A549 (cell line): ENCODE results near the gene PCARE. TPM values are rescaled to one million over a fixed set of nuclear protein-coding genes. Genes with fewer than 3 reads are reported as not detected.

Experiments used
- ATAC-seq, 2 experiments: fragments of 200-7000 bp in 1 of 2; fragments of >200 bp in 1 of 2; cut with Nextera tagmentation in 1 of 2; cut with Tn5 transposase in 1 of 2; 3 replicates each; pipeline versions ENCODE4 v1.8.0 to v1.9.1; 2018 to 2020; ENCODE audit warnings: mild to moderate bottlenecking in 1 of 2, moderate library complexity in 1 of 2
- CTCF ChIA-PET: fragments of 300-600 bp; sonication (Branson Sonifier 250); formaldehyde crosslinking; extraction: SDS; loops from one replicate; lab custom pipeline; 2021; ENCODE audit warnings: antibody characterized with exemption, inconsistent platforms; lab: Yijun Ruan, JAX
- POLR2A ChIA-PET: fragments of 350-600 bp; formaldehyde crosslinking; extraction: SDS; loops from one replicate; lab custom pipeline; 2021; ENCODE audit warnings: antibody characterized with exemption, inconsistent platforms; lab: Yijun Ruan, JAX
- DNase-seq, 2 experiments: peaks; one replicate each; pipeline versions ENCODE4 v3.0.0 to v3.0.0-alpha.2; 2011 to 2016; ENCODE audit warnings: low read depth in 1 of 2, low spot score in 1 of 2
- FAIRE-seq: peaks from 2 replicates; lab custom pipeline; 2011; peaks lifted over from hg19 to GRCh38; lab: Jason Lieb, UNC
- H3K27ac ChIP-seq, 2 experiments: fragments of >200 bp; sonication (Bioruptor Twin); formaldehyde crosslinking; 3 replicates each; pipeline ENCODE4 v1.5.1; 2016 to 2017
- H3K4me1 ChIP-seq: fragments of >200 bp; sonication (Bioruptor Twin); formaldehyde crosslinking; 3 replicates; pipeline ENCODE4 v1.6.1; 2016
- H3K4me2 ChIP-seq: fragments of >200 bp; sonication (Bioruptor Twin); formaldehyde crosslinking; 3 replicates; pipeline ENCODE4 v1.6.1; 2016
- H3K4me3 ChIP-seq: fragments of >200 bp; sonication (Bioruptor Twin); formaldehyde crosslinking; 3 replicates; pipeline ENCODE4 v1.5.1; 2016
- H3K9me3 ChIP-seq: fragments of >200 bp; sonication (Bioruptor Twin); formaldehyde crosslinking; 3 replicates; pipeline ENCODE4 v1.6.1; 2016
- CEBPB ChIP-seq, 2 experiments: fragments of >200 bp in 1 of 2; sonication (Bioruptor Twin) in 1 of 2; formaldehyde crosslinking in 1 of 2; IDR thresholded peaks; 2 replicates each; pipeline ENCODE4 v1.6.1; 2012 to 2016
- ESRRA ChIP-seq: fragments of 150-350 bp; IDR thresholded peaks from 2 replicates; pipeline ENCODE4 v1.6.1; 2014; ENCODE audit warnings: mild to moderate bottlenecking, low read length, borderline replicate concordance
- FOSL2 ChIP-seq, 2 experiments: fragments of 450-650 bp in 1 of 2; fragments of >200 bp in 1 of 2; sonication (Bioruptor Twin) in 1 of 2; formaldehyde crosslinking; IDR thresholded peaks; 2 replicates each; pipeline versions ENCODE4 v1.5.0 to v1.6.1; 2016 to 2020; ENCODE audit warnings: mild to moderate bottlenecking in 1 of 2, moderate library complexity in 1 of 2
- HDAC2 ChIP-seq: fragments of 200-600 bp; sonication (generic); IDR thresholded peaks from 2 replicates; pipeline ENCODE4 v1.6.1; 2016
- JUN ChIP-seq, 2 experiments: fragments of >200 bp; sonication (Bioruptor Twin); formaldehyde crosslinking; IDR thresholded peaks; 2 replicates in 1 of 2; 3 replicates in 1 of 2; pipeline ENCODE4 v1.6.1; 2016 to 2017
- MAFK ChIP-seq: fragments of 450-650 bp; IDR thresholded peaks from 2 replicates; pipeline ENCODE4 v1.6.1; 2014; ENCODE audit not compliant: partially characterized antibody
- MAZ ChIP-seq: fragments of 150-350 bp; IDR thresholded peaks from 2 replicates; pipeline ENCODE4 v1.6.1; 2014; ENCODE audit warnings: antibody characterized with exemption, low read depth, low read length, borderline replicate concordance
- NFE2L2 ChIP-seq: fragments of 150-350 bp; conservative IDR thresholded peaks from 2 replicates; pipeline ENCODE4 v1.6.1; 2014; ENCODE audit warnings: low read length
- NR3C1 ChIP-seq: fragments of >200 bp; sonication (Bioruptor Twin); formaldehyde crosslinking; IDR thresholded peaks from 3 replicates; pipeline ENCODE4 v1.6.1; 2017
- PHF8 ChIP-seq: fragments of 200-600 bp; sonication (generic); IDR thresholded peaks from 2 replicates; pipeline ENCODE4 v1.6.1; 2016; ENCODE audit warnings: low read depth, mild to moderate bottlenecking, antibody characterized with exemption, moderate library complexity, borderline replicate concordance
- POLR2A ChIP-seq: IDR thresholded peaks from 2 replicates; pipeline ENCODE4 v1.6.1; 2012; ENCODE audit warnings: mild to moderate bottlenecking, low read length
- RARB ChIP-seq: fragments of 250-450 bp; sonication (Bioruptor Pico); IDR thresholded peaks from 2 replicates; pipeline ENCODE4 v1.8.0; 2021; ENCODE audit warnings: mild to moderate bottlenecking, moderate library complexity
- RFX5 ChIP-seq: fragments of 450-650 bp; IDR thresholded peaks from 2 replicates; pipeline ENCODE4 v1.7.1; 2014; ENCODE audit warnings: antibody characterized with exemption, mild to moderate bottlenecking, moderate library complexity
- RNF2 ChIP-seq: fragments of 200-600 bp; sonication (generic); IDR thresholded peaks from 2 replicates; pipeline ENCODE4 v1.6.1; 2016; ENCODE audit warnings: low read depth, mild to moderate bottlenecking, antibody characterized with exemption, moderate library complexity, borderline replicate concordance
- SMC3 ChIP-seq: fragments of >200 bp; sonication (Bioruptor Twin); formaldehyde crosslinking; IDR thresholded peaks from 3 replicates; pipeline ENCODE4 v1.6.1; 2018; ENCODE audit warnings: inconsistent platforms
- TP53 ChIP-seq: fragments of 250-450 bp; sonication (Bioruptor Pico); IDR thresholded peaks from 2 replicates; pipeline ENCODE4 v1.5.0; 2021; ENCODE audit warnings: mild to moderate bottlenecking, moderate library complexity
- ZSCAN20 ChIP-seq: fragments of 250-450 bp; sonication (Bioruptor Pico); IDR thresholded peaks from 2 replicates; pipeline ENCODE4 v1.8.0; 2022; ENCODE audit warnings: mild to moderate bottlenecking, moderate library complexity
- WGBS: methylation state at CpG from one replicate; pipeline ENCODE4 v1.1.6; 2017; ENCODE audit errors: missing lambda C conversion rate; 5-methylcytosine and 5-hydroxymethylcytosine counted together
- polyA plus RNA-seq, 4 experiments: library from polyadenylated mRNA; depleted of rRNA in 3 of 4; stranded (reverse); fragments of >200 nt; fragmentation: RNase III in 1 of 4; extraction: RNeasy Plus Mini Kit Qiagen cat#74134 plus additional on column Dnase treatment in 1 of 4; gene quantifications; 2 replicates in 3 of 4; 3 replicates in 1 of 4; pipeline ENCODE4 v1.2.3, GENCODE V29; 2011 to 2017
- TF ChIP-seq, protein P1 (sequence below): fragments of 200-600 bp; sonication (generic); IDR thresholded peaks from 2 replicates; pipeline ENCODE4 v1.6.1; 2016; ENCODE audit warnings: antibody characterized with exemption, mild to moderate bottlenecking, moderate library complexity
- TF ChIP-seq, protein P2 (sequence below): fragments of 250-450 bp; sonication (Bioruptor Pico); IDR thresholded peaks from 2 replicates; pipeline ENCODE4 v1.5.0; 2021; ENCODE audit warnings: mild to moderate bottlenecking, moderate library complexity, borderline replicate concordance
- TF ChIP-seq, protein P3 (sequence below): IDR thresholded peaks from 2 replicates; pipeline ENCODE4 v1.6.1; 2012
- TF ChIP-seq, protein P4 (sequence below): fragments of 150-350 bp; IDR thresholded peaks from 2 replicates; pipeline ENCODE4 v1.6.1; 2014; ENCODE audit warnings: low read depth, mild to moderate bottlenecking, low read length
- TF ChIP-seq, protein P5 (sequence below): fragments of 250-450 bp; sonication (Bioruptor Pico); IDR thresholded peaks from 2 replicates; pipeline ENCODE4 v1.5.0; 2020; ENCODE audit warnings: low read depth, mild to moderate bottlenecking, moderate library complexity
- TF ChIP-seq, protein P6 (sequence below): IDR thresholded peaks from 2 replicates; pipeline ENCODE4 v1.6.1; 2012; ENCODE audit warnings: low read depth, borderline replicate concordance
- TF ChIP-seq, protein P7 (sequence below): fragments of 450-650 bp; IDR thresholded peaks from 2 replicates; pipeline ENCODE4 v1.6.1; 2014; ENCODE audit warnings: antibody characterized with exemption
- TF ChIP-seq, protein P8 (sequence below): fragments of >200 bp; sonication (Bioruptor Twin); formaldehyde crosslinking; IDR thresholded peaks from 3 replicates; pipeline ENCODE4 v1.6.1; 2016

PCARE gene
- polyA plus RNA-seq, 2 of the 4 experiments (the other 2 are of a cell fraction), result not detected

DNA sequence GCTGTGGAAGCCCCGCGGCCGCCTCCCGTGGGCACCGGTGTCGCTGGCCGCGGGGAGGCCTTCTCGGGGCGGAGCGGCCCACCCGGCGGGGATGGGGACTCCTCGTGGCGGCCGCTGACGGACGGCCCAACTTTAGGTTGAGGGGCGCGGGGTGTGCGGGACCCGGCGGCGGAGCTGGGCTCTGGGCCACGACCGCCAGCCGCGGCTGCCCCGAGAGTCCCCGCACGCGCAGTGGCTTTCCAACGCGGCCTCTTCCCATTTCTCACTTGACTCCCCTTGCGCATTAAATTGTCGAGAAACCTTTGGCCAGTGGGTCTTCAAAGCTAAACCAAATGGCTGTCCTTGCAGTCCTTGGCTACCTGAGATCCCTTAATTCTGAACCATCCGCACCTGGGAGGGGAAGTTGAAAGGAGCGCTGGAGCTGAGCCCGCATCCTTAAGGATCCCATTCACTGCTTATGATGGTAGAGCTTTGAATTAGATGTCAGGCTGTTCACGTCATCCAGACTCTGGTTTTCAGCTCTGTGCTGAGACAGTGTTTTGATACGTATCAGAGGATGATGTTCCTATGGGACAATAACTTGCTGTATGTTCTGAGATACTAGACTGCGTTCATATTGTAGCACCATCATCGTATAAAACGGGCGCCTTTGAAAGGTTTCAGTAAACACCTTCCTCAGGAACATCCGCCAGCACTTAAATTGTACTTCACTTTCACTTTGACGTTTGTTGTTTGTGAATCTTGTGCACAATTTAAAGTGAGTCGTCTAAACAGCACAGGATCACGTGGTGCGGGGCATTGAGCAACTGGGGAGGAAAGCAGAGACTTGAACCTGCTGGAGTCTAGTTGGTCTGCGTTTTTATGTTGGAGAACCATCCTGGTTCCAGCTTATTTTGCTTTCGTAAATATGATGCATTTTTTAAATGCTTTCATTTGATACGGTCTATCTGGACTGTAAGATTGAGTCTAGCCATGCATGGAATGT lies 41.8 kb upstream of the PCARE start:
- Histone ChIP-seq H3K4me1 (peaks cover 74% of the 10 kb centered on the region), H3K4me3 (peak overlapping the region; percentile 79), H3K4me2 (peak overlapping the region; percentile 83)
- 1% methylated on average over 31 of the region's 53 CpGs for WGBS
- FAIRE-seq (peak; percentile 78), ATAC-seq (peak; percentile 57 to 65)
- CTCF ChIA-PET, result interaction anchor here (0.6 to 6.5 kb wide), 4 partner anchors 10 to 1030 kb away, joined by 3 to 36 read pairs (median 8); no protein-coding TSS in a partner anchor
- TF ChIP-seq, protein P1, sequence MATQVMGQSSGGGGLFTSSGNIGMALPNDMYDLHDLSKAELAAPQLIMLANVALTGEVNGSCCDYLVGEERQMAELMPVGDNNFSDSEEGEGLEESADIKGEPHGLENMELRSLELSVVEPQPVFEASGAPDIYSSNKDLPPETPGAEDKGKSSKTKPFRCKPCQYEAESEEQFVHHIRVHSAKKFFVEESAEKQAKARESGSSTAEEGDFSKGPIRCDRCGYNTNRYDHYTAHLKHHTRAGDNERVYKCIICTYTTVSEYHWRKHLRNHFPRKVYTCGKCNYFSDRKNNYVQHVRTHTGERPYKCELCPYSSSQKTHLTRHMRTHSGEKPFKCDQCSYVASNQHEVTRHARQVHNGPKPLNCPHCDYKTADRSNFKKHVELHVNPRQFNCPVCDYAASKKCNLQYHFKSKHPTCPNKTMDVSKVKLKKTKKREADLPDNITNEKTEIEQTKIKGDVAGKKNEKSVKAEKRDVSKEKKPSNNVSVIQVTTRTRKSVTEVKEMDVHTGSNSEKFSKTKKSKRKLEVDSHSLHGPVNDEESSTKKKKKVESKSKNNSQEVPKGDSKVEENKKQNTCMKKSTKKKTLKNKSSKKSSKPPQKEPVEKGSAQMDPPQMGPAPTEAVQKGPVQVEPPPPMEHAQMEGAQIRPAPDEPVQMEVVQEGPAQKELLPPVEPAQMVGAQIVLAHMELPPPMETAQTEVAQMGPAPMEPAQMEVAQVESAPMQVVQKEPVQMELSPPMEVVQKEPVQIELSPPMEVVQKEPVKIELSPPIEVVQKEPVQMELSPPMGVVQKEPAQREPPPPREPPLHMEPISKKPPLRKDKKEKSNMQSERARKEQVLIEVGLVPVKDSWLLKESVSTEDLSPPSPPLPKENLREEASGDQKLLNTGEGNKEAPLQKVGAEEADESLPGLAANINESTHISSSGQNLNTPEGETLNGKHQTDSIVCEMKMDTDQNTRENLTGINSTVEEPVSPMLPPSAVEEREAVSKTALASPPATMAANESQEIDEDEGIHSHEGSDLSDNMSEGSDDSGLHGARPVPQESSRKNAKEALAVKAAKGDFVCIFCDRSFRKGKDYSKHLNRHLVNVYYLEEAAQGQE, result no peak
- TF ChIP-seq RFX5 (no peak), RARB (no peak), MAZ (no peak), FOSL2 (IDR thresholded peaks at IDR 0.05) (no peak), FOSL2 (CRISPR knock-in tag; IDR thresholded peaks at IDR 0.05) (0 out of 2 replicates have a peak, but pooled peaks have one; percentile 19), HDAC2 (0 out of 2 replicates have a peak, but pooled peaks have one; percentile 47), NFE2L2 (no peak), POLR2A (peak; percentile 38), MAFK (peak; percentile 43), PHF8 (peak; percentile 75), SMC3 (0 out of 3 replicates have a peak, but pooled peaks have one; percentile 22), TP53 (CRISPR knock-in tag) (peak; percentile 73; the same call in 1 of the 2 replicates), ESRRA (no peak), RNF2 (0 out of 2 replicates have a peak, but pooled peaks have one; percentile 51), JUN (IDR thresholded peaks at IDR 0.05) (peak; percentile 7 to 88), CEBPB (IDR thresholded peaks at IDR 0.05) (peak; percentile 91 to 96; a peak in 3 of 4 replicates), ZSCAN20 (CRISPR knock-in tag) (no peak), NR3C1 (no peak)
- TF ChIP-seq, protein P2, sequence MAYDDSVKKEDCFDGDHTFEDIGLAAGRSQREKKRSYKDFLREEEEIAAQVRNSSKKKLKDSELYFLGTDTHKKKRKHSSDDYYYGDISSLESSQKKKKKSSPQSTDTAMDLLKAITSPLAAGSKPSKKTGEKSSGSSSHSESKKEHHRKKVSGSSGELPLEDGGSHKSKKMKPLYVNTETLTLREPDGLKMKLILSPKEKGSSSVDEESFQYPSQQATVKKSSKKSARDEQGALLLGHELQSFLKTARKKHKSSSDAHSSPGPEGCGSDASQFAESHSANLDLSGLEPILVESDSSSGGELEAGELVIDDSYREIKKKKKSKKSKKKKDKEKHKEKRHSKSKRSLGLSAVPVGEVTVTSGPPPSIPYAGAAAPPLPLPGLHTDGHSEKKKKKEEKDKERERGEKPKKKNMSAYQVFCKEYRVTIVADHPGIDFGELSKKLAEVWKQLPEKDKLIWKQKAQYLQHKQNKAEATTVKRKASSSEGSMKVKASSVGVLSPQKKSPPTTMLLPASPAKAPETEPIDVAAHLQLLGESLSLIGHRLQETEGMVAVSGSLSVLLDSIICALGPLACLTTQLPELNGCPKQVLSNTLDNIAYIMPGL, result no peak
- TF ChIP-seq, protein P3, sequence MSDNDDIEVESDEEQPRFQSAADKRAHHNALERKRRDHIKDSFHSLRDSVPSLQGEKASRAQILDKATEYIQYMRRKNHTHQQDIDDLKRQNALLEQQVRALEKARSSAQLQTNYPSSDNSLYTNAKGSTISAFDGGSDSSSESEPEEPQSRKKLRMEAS, result peak; percentile 70
- TF ChIP-seq, protein P4, sequence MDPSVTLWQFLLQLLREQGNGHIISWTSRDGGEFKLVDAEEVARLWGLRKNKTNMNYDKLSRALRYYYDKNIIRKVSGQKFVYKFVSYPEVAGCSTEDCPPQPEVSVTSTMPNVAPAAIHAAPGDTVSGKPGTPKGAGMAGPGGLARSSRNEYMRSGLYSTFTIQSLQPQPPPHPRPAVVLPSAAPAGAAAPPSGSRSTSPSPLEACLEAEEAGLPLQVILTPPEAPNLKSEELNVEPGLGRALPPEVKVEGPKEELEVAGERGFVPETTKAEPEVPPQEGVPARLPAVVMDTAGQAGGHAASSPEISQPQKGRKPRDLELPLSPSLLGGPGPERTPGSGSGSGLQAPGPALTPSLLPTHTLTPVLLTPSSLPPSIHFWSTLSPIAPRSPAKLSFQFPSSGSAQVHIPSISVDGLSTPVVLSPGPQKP, result no peak
- TF ChIP-seq, protein P5, sequence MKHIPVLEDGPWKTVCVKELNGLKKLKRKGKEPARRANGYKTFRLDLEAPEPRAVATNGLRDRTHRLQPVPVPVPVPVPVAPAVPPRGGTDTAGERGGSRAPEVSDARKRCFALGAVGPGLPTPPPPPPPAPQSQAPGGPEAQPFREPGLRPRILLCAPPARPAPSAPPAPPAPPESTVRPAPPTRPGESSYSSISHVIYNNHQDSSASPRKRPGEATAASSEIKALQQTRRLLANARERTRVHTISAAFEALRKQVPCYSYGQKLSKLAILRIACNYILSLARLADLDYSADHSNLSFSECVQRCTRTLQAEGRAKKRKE (CRISPR knock-in tag), result peak; percentile 61; the same call in 1 of the 2 replicates
- TF ChIP-seq, protein P6, sequence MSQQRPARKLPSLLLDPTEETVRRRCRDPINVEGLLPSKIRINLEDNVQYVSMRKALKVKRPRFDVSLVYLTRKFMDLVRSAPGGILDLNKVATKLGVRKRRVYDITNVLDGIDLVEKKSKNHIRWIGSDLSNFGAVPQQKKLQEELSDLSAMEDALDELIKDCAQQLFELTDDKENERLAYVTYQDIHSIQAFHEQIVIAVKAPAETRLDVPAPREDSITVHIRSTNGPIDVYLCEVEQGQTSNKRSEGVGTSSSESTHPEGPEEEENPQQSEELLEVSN, result peak; percentile 44; the same call in 1 of the 2 replicates
- TF ChIP-seq, protein P7, sequence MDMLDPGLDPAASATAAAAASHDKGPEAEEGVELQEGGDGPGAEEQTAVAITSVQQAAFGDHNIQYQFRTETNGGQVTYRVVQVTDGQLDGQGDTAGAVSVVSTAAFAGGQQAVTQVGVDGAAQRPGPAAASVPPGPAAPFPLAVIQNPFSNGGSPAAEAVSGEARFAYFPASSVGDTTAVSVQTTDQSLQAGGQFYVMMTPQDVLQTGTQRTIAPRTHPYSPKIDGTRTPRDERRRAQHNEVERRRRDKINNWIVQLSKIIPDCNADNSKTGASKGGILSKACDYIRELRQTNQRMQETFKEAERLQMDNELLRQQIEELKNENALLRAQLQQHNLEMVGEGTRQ, result peak; percentile 93
- TF ChIP-seq, protein P8, sequence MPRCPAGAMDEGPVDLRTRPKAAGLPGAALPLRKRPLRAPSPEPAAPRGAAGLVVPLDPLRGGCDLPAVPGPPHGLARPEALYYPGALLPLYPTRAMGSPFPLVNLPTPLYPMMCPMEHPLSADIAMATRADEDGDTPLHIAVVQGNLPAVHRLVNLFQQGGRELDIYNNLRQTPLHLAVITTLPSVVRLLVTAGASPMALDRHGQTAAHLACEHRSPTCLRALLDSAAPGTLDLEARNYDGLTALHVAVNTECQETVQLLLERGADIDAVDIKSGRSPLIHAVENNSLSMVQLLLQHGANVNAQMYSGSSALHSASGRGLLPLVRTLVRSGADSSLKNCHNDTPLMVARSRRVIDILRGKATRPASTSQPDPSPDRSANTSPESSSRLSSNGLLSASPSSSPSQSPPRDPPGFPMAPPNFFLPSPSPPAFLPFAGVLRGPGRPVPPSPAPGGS, result peak; percentile 27; the same call in 1 of the 3 replicates
- TF ChIP-seq, all 56 proteins: peak for 15
- H3K27ac ChIP-seq, result peak overlapping the region; percentile 98 to 99
- POLR2A ChIA-PET, result interaction anchor here (0.7 to 9.0 kb wide), 3 partner anchors 9 to 131 kb away, joined by 3 to 122 read pairs (median 24); no protein-coding TSS in a partner anchor
- peak; percentile 60 to 82 for DNase-seq
- H3K9me3 ChIP-seq, result no peaks in the 10 kb centered on the region
